ENCODE data around the gene FOXK2. TPM values are rescaled to one million over a fixed set of nuclear protein-coding genes. Genes with fewer than 3 reads are reported as not detected.
A peak's percentile ranks its signal among the peaks of the same experiment; 100 is the strongest.

FOXK2 gene
- total RNA-seq, 4 donors from 2014 or later = 15.9 to 70.9 (median 42.7) TPM

GRCh38 chr17:82490512-82491195 is 28.9 kb upstream of the FOXK2 start:
- no peak overlapping the region for H3K4me3 ChIP-seq
- H3K36me3 ChIP-seq = no peaks in the 10 kb centered on the region
- H3K4me1 ChIP-seq = no peaks in the 10 kb centered on the region
- no peaks in the 10 kb centered on the region for H3K9me3 ChIP-seq
- H3K27ac ChIP-seq = no peak overlapping the region
- no peaks in the 10 kb centered on the region for H3K27me3 ChIP-seq
- no peak for DNase-seq
- TF ChIP-seq CTCF (IDR thresholded peaks at IDR 0.05) (no peak), POLR2A (IDR thresholded peaks at IDR 0.05) (no peak)
- intact Hi-C loops (cut with DNase I; ENCODE audit: low total_unique reads) = loop anchor here (10.0 kb wide), 1 partner anchor 64 kb away; no protein-coding TSS in a partner anchor

- Histone ChIP-seq H3K9me3 (no peaks in the 10 kb centered on the region), H3K27me3 (no peaks in the 10 kb centered on the region), H3K36me3 (no peaks in the 10 kb centered on the region), H3K27ac (no peak overlapping the region), H3K4me3 (no peak overlapping the region), H3K4me1 (no peaks in the 10 kb centered on the region)
- DNase-seq = no peak
- intact Hi-C loops (cut with DNase I; ENCODE audit: low total_unique reads) = loop anchor here (10.0 kb wide), 1 partner anchor 64 kb away; no protein-coding TSS in a partner anchor
- TF ChIP-seq CTCF (IDR thresholded peaks at IDR 0.05) (no peak), POLR2A (IDR thresholded peaks at IDR 0.05) (no peak)
These were observed 28.4 kb upstream of the FOXK2 start for GRCh38 chr17:82491196-82491530.

GRCh38 chr17:82491533-82491932 is 28.0 kb upstream of the FOXK2 start:
- no peak for DNase-seq
- intact Hi-C loops (cut with DNase I; ENCODE audit: low total_unique reads) = loop anchor here (10.0 kb wide), 1 partner anchor 63 kb away; no protein-coding TSS in a partner anchor
- H3K36me3 ChIP-seq = no peaks in the 10 kb centered on the region
- H3K4me1 ChIP-seq = peaks cover 1 to 4% of the 10 kb centered on the region in 2 donors
- no peaks in the 10 kb centered on the region for H3K27me3 ChIP-seq
- no peak overlapping the region for H3K4me3 ChIP-seq
- TF ChIP-seq CTCF (IDR thresholded peaks at IDR 0.05) = no peak
- TF ChIP-seq POLR2A (IDR thresholded peaks at IDR 0.05) = no peak
- H3K27ac ChIP-seq = no peak overlapping the region
- no peaks in the 10 kb centered on the region for H3K9me3 ChIP-seq

GRCh38 chr17:82492643-82493225 is 26.8 kb upstream of the FOXK2 start:
- intact Hi-C loops (cut with DNase I; ENCODE audit: low total_unique reads) = loop anchor here (10.0 kb wide), 1 partner anchor 62 kb away; no protein-coding TSS in a partner anchor
- Histone ChIP-seq H3K27me3 (no peaks in the 10 kb centered on the region), H3K9me3 (no peaks in the 10 kb centered on the region), H3K4me3 (no peak overlapping the region), H3K4me1 (peaks cover 4 to 5% of the 10 kb centered on the region in 2 donors), H3K36me3 (no peaks in the 10 kb centered on the region), H3K27ac (no peak overlapping the region)
- DNase-seq = no peak
- TF ChIP-seq CTCF (IDR thresholded peaks at IDR 0.05) = no peak
- TF ChIP-seq POLR2A (IDR thresholded peaks at IDR 0.05) = no peak

- Histone ChIP-seq H3K4me3 (no peak overlapping the region), H3K36me3 (no peaks in the 10 kb centered on the region), H3K27me3 (no peaks in the 10 kb centered on the region), H3K27ac (peak overlapping the region in 1 of 2 donors; percentile 2), H3K4me1 (peaks cover 4 to 5% of the 10 kb centered on the region in 2 donors), H3K9me3 (no peaks in the 10 kb centered on the region)
- TF ChIP-seq CTCF (IDR thresholded peaks at IDR 0.05) (no peak), POLR2A (IDR thresholded peaks at IDR 0.05) (no peak)
- no peak for DNase-seq
- intact Hi-C loops (cut with DNase I; ENCODE audit: low total_unique reads) = loop anchor here (10.0 kb wide), 1 partner anchor 61 kb away; no protein-coding TSS in a partner anchor
These were observed 26.2 kb upstream of the FOXK2 start for GRCh38 chr17:82493226-82493781.

All from uterus (tissue), 4 donors.